Stimulated activated CD8-positive, alpha-beta memory T cell treated with anti-CD3 and anti-CD28 coated beads, Interleukin-12 subunit alpha, Interleukin-12 subunit beta, amount 100 ng/mL, for 1 hour (primary cell): ENCODE results near the gene ZNF503.

Experiments used
- DNase-seq: peaks from one replicate; pipeline ENCODE4 v3.0.0-alpha.2; 2020; ENCODE audit warnings: low read depth

The ZNF503 gene

DNA sequence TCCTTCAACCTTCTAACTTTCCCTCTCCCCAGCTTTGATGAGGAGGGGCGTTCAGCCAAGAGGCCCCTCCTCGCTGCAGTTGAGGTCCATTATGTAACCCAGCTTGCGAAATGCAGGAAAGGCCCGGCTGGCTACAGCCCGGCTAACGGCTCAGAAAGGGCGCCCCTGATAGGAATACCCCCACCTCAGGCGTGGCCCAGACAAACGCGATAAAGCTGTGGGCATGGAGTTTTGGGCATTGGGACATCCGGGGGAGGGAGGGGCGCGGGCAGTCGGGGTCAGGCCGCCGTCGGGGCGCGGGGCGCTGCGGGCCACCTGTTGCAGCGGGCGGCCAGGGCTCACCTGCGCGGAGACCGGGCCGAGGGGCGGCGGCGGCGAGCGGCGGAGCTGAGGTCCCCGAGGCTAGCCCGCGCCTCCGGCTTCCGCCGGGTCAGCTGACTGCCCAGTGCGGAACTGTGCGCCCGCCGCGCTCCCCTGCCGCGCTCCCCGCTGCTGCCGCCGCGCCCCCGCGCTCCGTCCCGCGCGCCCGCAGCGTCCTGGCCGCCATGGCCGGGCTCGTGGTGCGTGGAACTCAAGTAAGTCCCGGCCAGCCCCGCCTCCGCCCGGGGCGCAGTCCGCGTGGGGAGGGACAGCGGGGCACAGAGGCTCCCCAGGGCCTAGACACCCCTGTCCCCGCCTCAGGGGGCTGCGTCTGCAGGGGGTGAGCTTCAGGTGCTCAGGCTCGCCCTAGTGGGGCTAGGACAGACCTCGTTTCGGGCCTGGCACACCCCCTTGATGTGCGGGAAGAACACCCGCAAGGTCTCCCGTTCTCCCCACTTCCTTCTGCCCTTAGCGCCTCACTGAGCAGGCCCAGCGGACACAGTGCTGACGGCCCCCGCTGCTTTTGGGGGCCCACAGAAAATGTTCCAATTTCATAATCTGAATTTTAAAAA, 29.9 kb upstream of the ZNF503 start, which contains the start of gene LRMDA:
LRMDA (plus strand) TSS at position 445 of the 932 bp plus-strand sequence.
- DNase-seq = no peak

DNA sequence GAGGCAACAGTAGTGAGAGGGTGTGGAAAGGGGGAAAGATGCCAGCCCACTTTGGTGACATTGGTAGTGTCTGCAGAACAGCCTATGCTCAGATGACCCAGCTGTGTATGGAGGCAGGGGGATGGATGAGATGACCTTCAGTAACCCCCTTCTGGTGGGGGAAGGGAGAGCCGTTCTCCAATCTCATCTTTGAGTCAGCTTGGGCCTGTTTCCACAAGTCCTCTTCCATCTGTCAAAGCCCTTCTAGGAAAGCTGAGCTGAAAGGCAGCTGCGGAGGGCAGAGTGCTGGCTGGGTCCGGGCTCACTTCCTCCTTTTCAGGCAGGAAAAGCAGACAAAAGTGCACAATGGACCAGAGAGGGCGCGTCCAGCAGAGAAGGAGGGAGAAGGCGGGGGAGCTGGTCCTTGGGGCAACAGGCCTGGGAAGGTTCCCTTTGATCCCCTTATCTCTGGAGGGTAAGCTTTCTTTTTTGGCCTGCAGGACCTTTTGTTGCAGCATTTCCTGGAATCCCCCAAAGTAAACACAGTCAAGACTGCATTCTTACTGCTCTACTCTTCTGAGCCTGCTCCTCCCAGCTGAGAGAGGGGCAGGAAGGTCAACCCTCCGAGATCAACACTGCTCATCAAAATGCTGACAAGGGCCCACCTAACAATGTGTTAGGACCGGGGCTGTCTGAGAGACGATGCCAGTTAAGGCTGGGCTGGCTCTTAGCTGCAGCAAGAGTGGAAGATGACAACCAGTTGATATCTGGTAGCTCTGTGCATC, 28.6 kb upstream of the ZNF503 start:
- DNase-seq = no peak

DNA sequence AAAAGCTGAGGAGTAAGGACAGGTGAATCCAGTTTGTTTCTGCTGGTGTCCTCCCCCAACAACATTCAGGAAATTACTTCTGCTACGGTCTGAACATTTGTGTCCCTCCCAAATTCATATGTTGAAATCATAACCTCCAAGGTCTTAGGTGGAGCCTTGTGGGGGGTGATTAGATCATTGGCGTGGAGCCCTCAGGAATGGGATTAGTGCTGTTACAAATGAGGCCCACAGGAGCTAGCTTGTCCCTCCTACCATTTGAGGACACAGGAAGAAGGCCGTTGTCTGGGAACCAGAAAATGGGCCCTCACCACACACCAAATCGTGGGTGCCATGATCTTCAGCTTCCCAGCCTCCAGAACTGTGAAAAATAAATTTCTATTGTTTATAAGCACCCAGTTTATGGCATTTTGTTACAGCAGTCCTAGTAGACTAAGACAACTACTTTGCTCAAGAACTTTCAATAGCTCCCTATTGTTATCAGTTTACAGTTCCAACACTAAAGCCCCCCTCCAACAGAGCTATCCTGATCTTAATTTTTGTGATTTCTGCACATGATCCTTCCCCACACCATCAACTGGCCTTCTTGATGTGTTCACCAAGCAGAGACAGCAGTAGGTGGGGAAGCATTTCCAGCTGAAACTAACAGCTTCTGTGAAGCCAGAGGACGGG, 27.7 kb upstream of the ZNF503 start:
- DNase-seq = no peak

GRCh38 chr10:75428434-75429158, 27.0 kb upstream of the ZNF503 start:
- DNase-seq = no peak

DNA sequence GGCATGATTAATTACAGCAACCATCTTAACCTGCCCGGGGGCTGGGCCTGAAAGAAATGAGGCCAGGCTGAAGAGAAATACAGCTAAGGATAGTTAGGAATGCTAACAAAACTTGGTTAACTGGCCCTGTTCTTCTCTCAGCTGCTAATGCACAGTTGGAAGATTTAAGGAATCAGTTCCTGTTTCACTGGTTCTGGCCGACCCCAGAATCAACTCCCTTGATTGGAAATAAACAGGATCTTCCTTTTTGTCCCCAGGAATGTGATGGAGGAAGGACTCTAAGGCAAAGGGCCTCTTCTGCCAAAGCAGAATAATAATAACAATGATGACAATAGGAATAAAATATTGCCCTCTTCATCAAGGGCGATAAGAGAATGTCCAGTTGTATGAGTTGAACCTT, 26.4 kb upstream of the ZNF503 start:
- no peak for DNase-seq

DNA sequence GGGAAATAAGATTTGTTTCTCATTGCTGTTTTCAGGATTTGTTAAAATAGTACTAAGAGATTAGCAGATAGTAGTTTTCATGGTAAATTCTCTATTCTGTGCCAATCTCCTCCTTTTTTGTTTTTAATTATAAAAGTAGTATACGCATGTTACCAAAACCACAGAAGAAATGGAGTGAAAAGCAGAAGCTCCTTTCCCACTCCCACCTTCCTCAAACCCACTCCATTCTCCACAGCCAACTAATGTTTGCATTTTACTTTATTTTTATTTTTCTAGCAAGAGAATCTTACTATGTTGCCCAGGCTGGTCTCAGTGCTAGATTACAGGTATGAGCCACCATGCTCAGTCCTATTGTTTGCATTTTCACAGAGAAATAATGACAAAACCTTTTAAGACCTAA, 25.3 kb upstream of the ZNF503 start:
- DNase-seq = no peak

DNA sequence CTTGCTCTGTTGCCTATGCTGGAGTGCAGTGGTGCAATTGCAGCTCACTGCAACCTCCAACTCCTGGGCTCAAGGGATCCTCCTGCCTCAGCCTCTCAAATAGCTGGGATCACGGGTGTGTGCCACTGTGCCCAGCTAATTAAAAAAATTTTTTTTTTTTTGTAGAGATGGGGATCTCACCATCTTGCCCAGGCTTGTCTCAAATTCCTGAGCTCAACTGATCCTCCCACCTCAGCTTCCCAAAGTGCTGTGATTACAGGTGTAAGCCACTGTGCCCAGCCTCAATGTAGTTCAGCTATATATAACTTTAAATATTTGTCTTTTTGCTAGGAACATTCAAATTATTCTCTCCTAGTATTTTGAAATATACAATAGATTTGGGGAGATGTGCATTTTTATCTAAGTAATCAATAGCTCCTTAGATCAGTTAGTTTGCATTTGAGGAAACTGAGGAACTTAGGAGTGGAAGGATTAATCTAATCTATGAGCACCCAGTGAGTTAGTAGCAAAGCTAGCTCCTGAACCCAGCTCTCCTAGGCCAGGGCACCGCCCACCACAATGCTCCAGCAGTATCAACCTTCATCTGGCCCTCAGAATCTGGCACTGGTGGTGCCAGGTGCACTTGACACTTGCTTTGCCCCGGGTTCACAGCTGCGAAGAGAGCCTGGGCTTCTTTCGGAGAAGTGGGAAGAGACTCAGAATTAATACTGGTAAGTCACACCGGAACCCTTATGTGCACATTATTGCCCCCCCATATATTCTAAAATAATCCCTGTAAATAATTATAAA, 23.9 kb upstream of the ZNF503 start:
- no peak for DNase-seq

GRCh38 chr10:75424571-75424970, 23.0 kb upstream of the ZNF503 start:
- no peak for DNase-seq

DNA sequence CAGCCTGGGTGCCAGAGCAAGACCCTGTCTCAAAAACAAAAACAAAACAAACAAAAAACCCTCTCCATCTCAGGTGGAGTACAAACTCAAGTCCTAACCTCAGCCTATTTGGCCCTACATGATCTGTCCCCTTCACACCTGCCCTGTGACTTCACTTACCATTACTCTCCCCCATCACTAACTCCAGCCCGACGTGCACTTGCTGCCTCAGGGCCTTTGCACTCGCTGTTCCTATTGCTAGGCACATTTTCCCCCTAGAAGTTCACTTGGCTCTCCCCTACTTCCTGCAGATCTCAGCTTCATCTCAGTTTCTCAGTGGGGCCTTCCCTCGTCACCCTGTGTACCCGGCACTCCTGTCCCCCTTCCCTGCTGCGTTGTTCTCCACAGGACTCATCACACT, 21.3 kb upstream of the ZNF503 start:
- no peak for DNase-seq

DNA sequence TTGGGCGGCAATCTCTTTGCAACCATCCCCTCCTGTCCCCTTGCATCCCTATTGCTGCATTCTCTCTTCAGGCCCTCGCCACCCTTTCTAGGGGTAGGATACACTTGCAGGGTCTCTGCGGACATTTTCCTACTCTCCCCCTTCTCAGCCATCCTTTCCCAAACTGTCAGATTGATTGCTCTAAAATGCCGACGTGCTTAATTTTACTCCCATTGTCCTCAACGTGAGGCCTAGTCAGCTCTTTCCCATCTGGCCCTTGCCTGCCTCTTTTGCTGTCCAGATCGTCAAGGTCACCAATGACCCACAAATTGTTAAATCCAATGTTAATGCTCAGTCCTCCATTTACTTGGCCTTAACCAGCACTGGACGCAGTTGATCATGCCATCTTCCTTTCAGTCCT, 17.1 kb upstream of the ZNF503 start:
- DNase-seq = no peak

GRCh38 chr10:75418293-75418692, 16.7 kb upstream of the ZNF503 start:
- DNase-seq = no peak

GRCh38 chr10:75417522-75417927, 16.0 kb upstream of the ZNF503 start:
- no peak for DNase-seq

DNA sequence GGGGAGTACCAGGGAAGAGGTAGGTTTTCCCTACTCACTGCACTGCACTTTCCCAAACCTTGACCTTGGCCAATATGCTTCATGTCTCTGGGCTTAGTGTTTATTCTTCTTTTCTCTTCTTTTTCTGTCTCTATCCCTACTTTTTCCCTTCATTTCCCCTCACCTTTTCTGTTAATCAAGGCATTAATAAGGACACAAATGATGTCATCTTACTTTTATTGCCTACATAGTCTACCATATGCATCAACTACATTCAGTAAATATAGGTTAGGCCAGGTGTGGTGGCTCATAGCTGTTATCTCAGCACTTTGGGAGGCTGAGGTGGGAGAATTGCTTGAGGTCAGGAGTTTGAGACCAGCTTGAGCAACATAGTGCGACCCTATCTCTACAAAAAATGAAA, 13.0 kb upstream of the ZNF503 start:
- DNase-seq = no peak

DNA sequence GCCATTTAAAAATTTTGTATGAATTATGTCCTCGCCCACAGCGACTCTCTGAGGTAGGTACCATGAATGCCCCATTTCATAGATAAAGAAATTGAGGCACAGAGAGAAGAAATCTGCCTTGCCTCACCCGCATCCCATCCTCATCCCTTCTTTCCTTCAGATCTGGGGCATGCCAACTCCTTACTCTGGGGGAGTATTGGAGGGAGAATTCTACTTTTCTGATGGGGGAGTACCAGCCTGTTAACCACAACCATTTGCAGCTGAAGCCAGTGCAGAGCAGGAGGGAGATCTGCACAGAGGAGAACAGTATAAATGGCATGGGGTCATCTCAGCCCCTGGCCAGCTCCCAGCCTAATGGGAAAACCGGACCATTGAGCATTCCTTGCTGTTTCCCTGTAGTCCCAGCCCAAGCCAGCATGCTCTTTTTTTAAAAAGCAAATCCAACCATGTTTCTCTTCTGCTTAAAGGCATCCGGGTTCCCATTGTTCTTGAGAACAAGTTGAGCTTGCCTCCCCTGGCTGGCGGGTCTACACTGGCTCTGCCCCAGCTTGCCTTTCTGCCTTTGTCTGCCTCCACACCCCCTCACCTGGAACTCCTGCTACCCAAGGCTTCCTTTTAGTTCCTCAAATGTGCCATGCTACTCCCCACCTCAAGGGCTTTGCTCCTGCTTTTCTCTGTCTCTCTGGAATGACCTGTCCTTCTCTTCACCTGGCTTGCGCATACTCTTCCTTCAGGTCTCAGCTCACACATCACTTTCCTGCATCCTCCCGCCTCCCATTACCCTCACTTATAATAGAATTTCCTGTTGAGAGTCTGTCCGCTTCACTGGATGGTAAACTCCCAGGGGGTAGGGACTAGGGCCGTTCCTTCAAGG, 8.8 kb upstream of the ZNF503 start:
- no peak for DNase-seq

DNA sequence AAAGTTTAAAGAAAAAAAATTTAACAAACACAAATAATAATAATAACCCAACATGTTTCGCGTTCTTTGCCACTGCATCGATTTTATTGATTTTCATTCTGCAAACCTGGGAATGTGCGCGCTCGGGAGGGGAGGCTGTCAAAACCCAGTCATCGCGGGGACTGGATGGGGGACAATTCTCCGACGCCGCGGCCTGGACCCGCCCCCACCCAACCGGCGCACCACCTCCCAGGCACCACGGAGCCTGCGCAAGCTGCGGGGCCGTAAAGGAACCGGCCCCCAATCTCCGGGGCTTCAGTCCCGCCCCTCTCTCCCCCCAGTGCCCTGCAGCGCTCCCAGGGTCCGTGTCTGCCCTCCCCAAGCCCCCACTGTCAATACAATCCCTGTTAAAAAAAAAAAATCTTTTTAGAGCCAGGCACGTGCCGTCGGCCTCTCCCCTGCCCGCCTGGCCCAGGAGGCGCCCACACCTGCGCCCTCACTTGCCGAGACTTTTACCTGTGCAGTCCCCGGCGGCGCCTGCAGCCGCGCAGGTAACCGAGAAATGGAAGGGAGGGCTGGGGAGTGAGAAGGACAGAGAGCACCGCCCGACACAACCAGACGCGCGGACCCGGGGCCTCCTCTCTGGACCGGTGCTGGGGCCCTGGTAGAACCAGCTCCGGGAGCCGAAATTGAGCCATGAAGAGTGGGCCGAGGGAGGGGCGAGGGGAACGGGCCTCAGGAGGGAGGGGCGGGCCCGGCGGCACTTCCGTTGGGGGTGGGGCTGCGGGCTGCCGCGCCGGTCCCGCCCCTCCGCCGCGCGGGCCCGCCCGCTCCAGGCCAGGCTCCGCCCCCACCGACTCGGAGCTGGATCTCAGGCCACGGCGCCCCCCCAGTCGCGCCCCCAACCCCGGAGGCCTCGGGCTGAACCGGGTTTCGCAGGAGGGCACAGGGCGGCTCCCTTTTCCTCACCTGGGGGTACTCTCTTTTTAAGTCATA, 7.6 kb upstream of the ZNF503 start:
- DNase-seq = no peak

- no peak for DNase-seq
Observed at GRCh38 chr10:75408509-75408875, 6.9 kb upstream of the ZNF503 start.

DNA sequence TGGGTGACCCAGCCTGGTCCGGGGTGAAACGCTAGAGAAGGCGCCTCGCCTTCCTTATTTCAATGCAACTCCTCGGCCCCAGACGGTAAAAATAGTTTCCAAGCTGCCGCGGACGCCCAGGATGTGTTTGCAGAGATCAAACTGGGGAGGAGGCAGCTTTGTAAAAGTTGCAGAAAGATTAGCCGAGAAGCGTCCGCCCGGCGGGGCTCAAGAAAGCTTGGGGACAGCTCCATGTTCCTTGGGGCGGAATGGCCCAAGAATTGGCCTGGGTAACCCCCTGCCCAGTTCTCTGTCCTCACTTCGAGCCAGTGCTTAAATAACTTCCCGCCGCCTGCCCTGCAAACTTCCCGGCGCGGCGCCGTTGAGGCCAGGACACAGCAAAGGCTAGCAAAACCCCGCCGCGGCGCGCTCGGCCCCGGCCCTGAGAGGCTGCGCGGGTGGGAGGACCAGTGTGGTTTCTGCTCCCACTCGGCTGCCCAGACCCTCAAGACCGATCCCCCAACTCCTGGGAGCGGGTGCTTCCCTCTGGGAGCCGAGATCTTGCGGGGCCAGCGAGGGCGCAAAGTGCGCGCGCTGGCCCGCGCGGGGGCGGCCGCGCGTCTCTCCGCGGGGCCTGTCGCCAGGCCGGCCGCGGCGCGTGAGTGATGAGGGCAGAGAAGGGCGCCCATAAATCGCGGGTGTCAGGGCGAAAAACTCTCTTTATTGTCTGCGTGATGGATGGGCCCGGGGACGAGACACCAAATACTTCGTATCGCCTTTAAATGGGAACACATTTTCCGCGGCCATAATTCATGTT, 6.3 kb upstream of the ZNF503 start:
- DNase-seq = no peak

GRCh38 chr10:75407224-75407712, 5.7 kb upstream of the ZNF503 start:
- DNase-seq = no peak
